ENCODE results near the gene ABTB1.
"Not testable (repeated sequence)": the region's sequence is repeated elsewhere in the genome, so short reads cannot be mapped to it uniquely, and the experiment has no call there.

Gene ABTB1

GRCh38 chr3:127652246-127652995, 20.3 kb upstream of the ABTB1 start:
- Histone ChIP-seq H3K4me3 (ENCODE audit: low read depth, low read length) (no peak overlapping the region), H3K36me3 (peaks cover 8% of the 10 kb centered on the region), H3K4me1 (peaks cover 7% of the 10 kb centered on the region; the same call in 1 of the 2 replicates), H3K27me3 (no peaks in the 10 kb centered on the region), H3K9me3 (no peaks in the 10 kb centered on the region)
- peak; percentile 72 for DNase-seq
- TF ChIP-seq, protein P1, sequence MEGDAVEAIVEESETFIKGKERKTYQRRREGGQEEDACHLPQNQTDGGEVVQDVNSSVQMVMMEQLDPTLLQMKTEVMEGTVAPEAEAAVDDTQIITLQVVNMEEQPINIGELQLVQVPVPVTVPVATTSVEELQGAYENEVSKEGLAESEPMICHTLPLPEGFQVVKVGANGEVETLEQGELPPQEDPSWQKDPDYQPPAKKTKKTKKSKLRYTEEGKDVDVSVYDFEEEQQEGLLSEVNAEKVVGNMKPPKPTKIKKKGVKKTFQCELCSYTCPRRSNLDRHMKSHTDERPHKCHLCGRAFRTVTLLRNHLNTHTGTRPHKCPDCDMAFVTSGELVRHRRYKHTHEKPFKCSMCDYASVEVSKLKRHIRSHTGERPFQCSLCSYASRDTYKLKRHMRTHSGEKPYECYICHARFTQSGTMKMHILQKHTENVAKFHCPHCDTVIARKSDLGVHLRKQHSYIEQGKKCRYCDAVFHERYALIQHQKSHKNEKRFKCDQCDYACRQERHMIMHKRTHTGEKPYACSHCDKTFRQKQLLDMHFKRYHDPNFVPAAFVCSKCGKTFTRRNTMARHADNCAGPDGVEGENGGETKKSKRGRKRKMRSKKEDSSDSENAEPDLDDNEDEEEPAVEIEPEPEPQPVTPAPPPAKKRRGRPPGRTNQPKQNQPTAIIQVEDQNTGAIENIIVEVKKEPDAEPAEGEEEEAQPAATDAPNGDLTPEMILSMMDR (IDR thresholded peaks at IDR 0.05; ENCODE audit: low read depth, low read length) = peak; percentile 92

- no peaks in the 10 kb centered on the region; the same call in 1 of the 2 replicates for H3K4me1 ChIP-seq
- H3K27me3 ChIP-seq = no peaks in the 10 kb centered on the region
- TF ChIP-seq, protein P1 (IDR thresholded peaks at IDR 0.05; ENCODE audit: low read depth, low read length) = no peak
- H3K9me3 ChIP-seq = no peaks in the 10 kb centered on the region
- DNase-seq = no peak
- peaks cover 4% of the 10 kb centered on the region for H3K36me3 ChIP-seq
- no peak overlapping the region for H3K4me3 ChIP-seq (ENCODE audit: low read depth, low read length)
Observed at GRCh38 chr3:127654374-127654773, 18.4 kb upstream of the ABTB1 start.

GRCh38 chr3:127654993-127655392, 17.8 kb upstream of the ABTB1 start:
- H3K36me3 ChIP-seq = not testable (repeated sequence)

DNA sequence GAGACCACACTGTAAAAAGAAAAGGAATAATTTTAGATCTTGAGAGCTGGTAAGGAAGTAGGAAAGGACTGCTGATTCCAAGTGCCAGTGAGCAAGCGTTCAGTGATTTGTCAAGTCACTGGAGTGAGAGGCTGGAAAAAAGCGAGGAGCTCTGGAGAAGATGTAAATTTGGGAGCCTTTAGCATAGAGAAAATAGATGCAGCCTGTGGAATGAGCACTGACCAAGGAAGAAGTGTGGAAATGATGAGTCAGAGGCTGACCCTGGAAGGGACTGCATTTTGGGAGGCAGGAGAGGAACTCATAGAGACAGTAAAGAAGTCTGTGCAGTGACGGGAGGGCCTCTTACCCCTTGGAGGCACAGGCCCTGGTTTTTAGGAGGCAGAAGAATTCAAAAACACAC, 17.1 kb upstream of the ABTB1 start:
- Histone ChIP-seq H3K4me3 (ENCODE audit: low read depth, low read length) (no peak overlapping the region), H3K9me3 (no peaks in the 10 kb centered on the region), H3K27me3 (no peaks in the 10 kb centered on the region), H3K36me3 (peaks cover 12% of the 10 kb centered on the region), H3K4me1 (no peaks in the 10 kb centered on the region; the same call in 1 of the 2 replicates)
- TF ChIP-seq, protein P1 (IDR thresholded peaks at IDR 0.05; ENCODE audit: low read depth, low read length) = no peak
- no peak for DNase-seq

More at GRCh38 chr3:127654993-127655392, 17.8 kb upstream of the ABTB1 start:
- not testable (repeated sequence) for H3K4me3 ChIP-seq (ENCODE audit: low read depth, low read length); DNase-seq; H3K9me3 ChIP-seq; H3K4me1 ChIP-seq; H3K27me3 ChIP-seq

DNA sequence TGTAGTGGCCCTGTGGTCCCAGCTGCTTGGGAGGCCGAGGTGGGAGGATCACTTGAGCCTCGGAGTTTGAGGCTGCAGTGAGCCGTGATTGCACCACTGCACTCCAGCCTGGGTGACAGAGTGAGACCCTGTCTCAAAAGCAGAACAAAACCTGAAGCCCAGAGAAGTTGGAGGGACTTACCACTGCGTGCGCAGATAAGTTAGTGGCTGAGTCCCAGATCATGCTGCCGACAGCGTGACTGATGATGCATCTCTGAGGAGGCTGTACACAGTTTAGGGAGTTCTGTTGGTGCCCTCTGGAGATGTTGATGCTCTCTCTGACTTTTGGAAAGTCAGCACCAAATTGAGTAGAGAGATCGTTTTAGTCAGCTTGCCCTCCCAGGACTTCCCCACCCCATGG, 15.8 kb upstream of the ABTB1 start:
- no peaks in the 10 kb centered on the region for H3K9me3 ChIP-seq
- no peak for DNase-seq
- H3K27me3 ChIP-seq = no peaks in the 10 kb centered on the region
- peaks cover 20% of the 10 kb centered on the region for H3K36me3 ChIP-seq
- H3K4me1 ChIP-seq = no peaks in the 10 kb centered on the region; the same call in 1 of the 2 replicates
- H3K4me3 ChIP-seq (ENCODE audit: low read depth, low read length) = no peak overlapping the region
- TF ChIP-seq, protein P1 (IDR thresholded peaks at IDR 0.05; ENCODE audit: low read depth, low read length) = no peak

DNA sequence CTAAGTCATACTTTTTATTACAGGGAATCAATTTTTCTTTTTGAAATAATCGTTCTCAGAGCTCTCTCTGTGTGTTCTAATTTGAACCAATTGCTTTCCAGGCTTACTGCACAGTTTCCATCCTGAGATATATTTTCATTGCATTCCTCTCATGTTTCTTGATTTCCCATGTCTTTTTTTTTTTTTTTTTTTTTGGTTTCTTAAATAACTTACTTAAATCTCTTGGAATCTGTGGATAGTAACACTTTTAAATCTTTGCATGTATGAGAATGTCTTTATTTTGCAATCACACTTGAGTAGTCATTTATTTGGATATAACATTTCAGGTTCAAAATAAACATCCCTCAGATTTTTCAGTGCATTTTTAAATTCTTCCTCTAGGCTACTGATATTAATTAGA, 14.5 kb upstream of the ABTB1 start:
- Histone ChIP-seq H3K9me3 (no peaks in the 10 kb centered on the region), H3K4me1 (no peaks in the 10 kb centered on the region; the same call in 1 of the 2 replicates), H3K4me3 (ENCODE audit: low read depth, low read length) (no peak overlapping the region), H3K36me3 (peaks cover 20% of the 10 kb centered on the region), H3K27me3 (no peaks in the 10 kb centered on the region)
- no peak for DNase-seq
- TF ChIP-seq, protein P1 (IDR thresholded peaks at IDR 0.05; ENCODE audit: low read depth, low read length) = no peak
